ENCODE results near the gene SERPINA5. TPM values are rescaled to one million over a fixed set of nuclear protein-coding genes. Genes with fewer than 3 reads are reported as not detected.

SERPINA5 gene
- total RNA-seq, 1 donor from 2014 or later, result 7.7 TPM

GRCh38 chr14:94558842-94559241 lies 22.4 kb upstream of the SERPINA5 start:
- peaks cover 13% of the 10 kb centered on the region for H3K9me3 Mint-ChIP-seq
- no peak overlapping the region for H3K4me3 Mint-ChIP-seq
- H3K27me3 Mint-ChIP-seq, result peaks cover 6% of the 10 kb centered on the region
- no peak overlapping the region for H3K27ac Mint-ChIP-seq
- TF ChIP-seq CTCF (conservative IDR thresholded peaks at IDR 0.05), result peak; percentile 16
- no peaks in the 10 kb centered on the region for H3K36me3 Mint-ChIP-seq
- no peak for DNase-seq (ENCODE audit: extremely low spot score, unreplicated experiment)
- H3K4me1 Mint-ChIP-seq (ENCODE audit: unreplicated experiment), result no peaks in the 10 kb centered on the region

GRCh38 chr14:94559638-94560290 lies 21.5 kb upstream of the SERPINA5 start:
- Mint-ChIP-seq H3K27me3 (peaks cover 6% of the 10 kb centered on the region), H3K4me1 (ENCODE audit: unreplicated experiment) (no peaks in the 10 kb centered on the region), H3K36me3 (no peaks in the 10 kb centered on the region), H3K27ac (no peak overlapping the region), H3K9me3 (peaks cover 11% of the 10 kb centered on the region), H3K4me3 (no peak overlapping the region)
- DNase-seq (ENCODE audit: extremely low spot score, unreplicated experiment), result no peak
- TF ChIP-seq CTCF (conservative IDR thresholded peaks at IDR 0.05), result no peak

- no peak for DNase-seq (ENCODE audit: extremely low spot score, unreplicated experiment)
- Mint-ChIP-seq H3K4me1 (ENCODE audit: unreplicated experiment) (no peaks in the 10 kb centered on the region), H3K27ac (no peak overlapping the region), H3K9me3 (peaks cover 6% of the 10 kb centered on the region), H3K4me3 (no peak overlapping the region), H3K27me3 (peaks cover under 1% of the 10 kb centered on the region), H3K36me3 (no peaks in the 10 kb centered on the region)
- TF ChIP-seq CTCF (conservative IDR thresholded peaks at IDR 0.05), result no peak
Observed at GRCh38 chr14:94560291-94560665, 20.9 kb upstream of the SERPINA5 start.

- no peaks in the 10 kb centered on the region for H3K4me1 Mint-ChIP-seq (ENCODE audit: unreplicated experiment)
- no peak for DNase-seq (ENCODE audit: extremely low spot score, unreplicated experiment)
- no peaks in the 10 kb centered on the region for H3K9me3 Mint-ChIP-seq
- no peaks in the 10 kb centered on the region for H3K27me3 Mint-ChIP-seq
- H3K27ac Mint-ChIP-seq, result no peak within 1 kb of the TSS
- TF ChIP-seq CTCF (conservative IDR thresholded peaks at IDR 0.05), result no peak
- H3K4me3 Mint-ChIP-seq, result no peak within 1 kb of the TSS
- H3K36me3 Mint-ChIP-seq, result no peaks in the 10 kb centered on the region
Observed at GRCh38 chr14:94560751-94561655, 20.2 kb upstream of the SERPINA5 start, which contains the start of gene SERPINA4. Gene SERPINA4 (plus strand): TSS chr14:94561442. CDS start chr14:94563483, 2,041 bp downstream.

- H3K4me3 Mint-ChIP-seq, result no peak overlapping the region
- no peaks in the 10 kb centered on the region for H3K27me3 Mint-ChIP-seq
- no peak for TF ChIP-seq CTCF (conservative IDR thresholded peaks at IDR 0.05)
- DNase-seq (ENCODE audit: extremely low spot score, unreplicated experiment), result no peak
- no peaks in the 10 kb centered on the region for H3K9me3 Mint-ChIP-seq
- no peak overlapping the region for H3K27ac Mint-ChIP-seq
- H3K36me3 Mint-ChIP-seq, result no peaks in the 10 kb centered on the region
- no peaks in the 10 kb centered on the region for H3K4me1 Mint-ChIP-seq (ENCODE audit: unreplicated experiment)
Observed at GRCh38 chr14:94561656-94562010, 19.6 kb upstream of the SERPINA5 start.

Data from type B pancreatic cell (in vitro differentiated cells).